ENCODE data around the gene CHTF8. TPM values are rescaled to one million over a fixed set of nuclear protein-coding genes. Genes with fewer than 3 reads are reported as not detected.

CHTF8 gene
- total RNA-seq, 2 donors from 2014 or later, result 66.1 to 68.5 TPM

- no peaks in the 10 kb centered on the region for H3K36me3 Mint-ChIP-seq (ENCODE audit: low read depth)
- no peak for DNase-seq
- H3K27me3 Mint-ChIP-seq, result no peaks in the 10 kb centered on the region
- no peaks in the 10 kb centered on the region for H3K4me1 Mint-ChIP-seq
- peak overlapping the region; percentile 19 for H3K27ac Mint-ChIP-seq
- ATAC-seq, result no peak
- H3K9me3 ChIP-seq (ENCODE audit: control insufficient read depth, low read length, poor library complexity, severe bottlenecking), result no peaks in the 10 kb centered on the region
- H3K4me3 Mint-ChIP-seq, result no peak overlapping the region
These were observed 52.7 kb downstream of the CHTF8 start for GRCh38 chr16:69079697-69080096.

DNA sequence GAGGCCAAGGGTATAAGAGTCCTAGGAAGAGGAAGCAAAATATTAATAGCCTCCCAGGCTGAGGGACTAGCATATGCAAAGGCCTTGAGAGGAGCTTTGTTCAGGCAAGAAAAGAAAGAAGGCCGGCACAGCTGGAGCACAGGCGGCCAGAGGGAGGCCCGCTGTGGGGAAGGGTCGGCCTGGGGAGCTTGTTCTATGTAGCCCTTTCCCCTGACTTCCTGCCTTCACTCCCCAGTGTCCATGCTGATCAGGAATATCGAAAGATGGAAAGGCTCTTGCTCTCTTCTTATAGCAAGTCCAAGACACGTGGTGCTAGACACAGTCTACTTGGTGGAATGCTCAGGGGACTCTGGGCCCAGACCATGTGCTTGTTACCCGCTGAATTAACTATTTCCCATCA is 54.3 kb downstream of the CHTF8 start:
- Mint-ChIP-seq H3K27me3 (no peaks in the 10 kb centered on the region), H3K4me3 (no peak overlapping the region), H3K4me1 (no peaks in the 10 kb centered on the region), H3K36me3 (ENCODE audit: low read depth) (no peaks in the 10 kb centered on the region), H3K27ac (no peak overlapping the region)
- no peaks in the 10 kb centered on the region for H3K9me3 ChIP-seq (ENCODE audit: control insufficient read depth, low read length, poor library complexity, severe bottlenecking)
- ATAC-seq (no peak), DNase-seq (no peak)

GRCh38 chr16:69077251-69077650 is 55.1 kb downstream of the CHTF8 start:
- Mint-ChIP-seq H3K27me3 (no peaks in the 10 kb centered on the region), H3K36me3 (ENCODE audit: low read depth) (no peaks in the 10 kb centered on the region), H3K4me3 (no peak overlapping the region), H3K27ac (no peak overlapping the region), H3K4me1 (no peaks in the 10 kb centered on the region)
- DNase-seq (no peak), ATAC-seq (no peak)
- no peaks in the 10 kb centered on the region for H3K9me3 ChIP-seq (ENCODE audit: control insufficient read depth, low read length, poor library complexity, severe bottlenecking)

DNA sequence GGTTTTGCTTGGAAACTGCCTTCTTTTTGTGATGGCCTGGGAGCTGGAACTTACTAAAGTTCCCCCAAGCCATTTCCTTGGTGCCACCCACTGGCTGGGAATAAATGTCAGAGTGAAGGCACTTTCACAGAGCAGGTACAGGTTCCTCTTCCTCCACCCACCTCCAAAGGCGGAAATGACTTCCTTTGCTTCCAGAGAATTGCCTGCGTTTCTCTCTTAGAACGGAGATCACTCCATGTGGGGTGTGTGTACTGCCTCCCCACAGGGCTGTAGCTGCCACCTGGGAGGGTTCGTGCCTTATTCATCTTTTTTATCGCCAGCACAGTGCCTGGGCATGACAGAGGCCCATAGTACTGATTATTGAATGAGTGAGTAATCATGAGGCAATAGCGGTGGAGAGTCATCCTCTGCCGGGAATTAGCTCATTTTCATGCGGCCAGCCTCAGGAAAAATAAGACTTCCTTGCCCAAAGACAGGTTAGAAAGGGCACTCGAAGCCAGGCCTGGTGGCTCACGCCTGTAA is 59.1 kb downstream of the CHTF8 start:
- no peak overlapping the region for H3K4me3 Mint-ChIP-seq

DNA sequence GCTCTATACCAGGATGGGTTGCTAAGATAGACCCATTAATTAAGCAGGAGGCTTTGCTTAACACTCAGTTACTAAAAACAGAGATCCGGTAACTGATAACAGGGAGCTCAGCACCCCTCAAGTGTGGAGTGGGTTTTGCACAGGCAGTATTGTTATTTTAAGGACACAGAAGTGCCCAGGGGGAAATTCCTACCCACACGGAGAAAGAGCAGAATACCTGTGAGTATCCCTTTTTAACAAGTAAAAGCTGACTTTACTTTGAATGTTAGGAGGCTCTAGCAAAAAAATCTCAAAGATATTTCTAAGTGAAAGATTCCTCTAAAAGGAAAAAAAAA is 59.8 kb downstream of the CHTF8 start:
- no peak for ATAC-seq
- no peaks in the 10 kb centered on the region for H3K27me3 Mint-ChIP-seq
- H3K27ac Mint-ChIP-seq, result no peak overlapping the region

More for the DNA sequence above, 59.1 kb downstream of the CHTF8 start:
- Mint-ChIP-seq H3K36me3 (ENCODE audit: low read depth) (peaks cover 2% of the 10 kb centered on the region), H3K27me3 (no peaks in the 10 kb centered on the region), H3K4me1 (peaks cover 2% of the 10 kb centered on the region), H3K27ac (no peak overlapping the region)
- no peak for DNase-seq
- no peak for ATAC-seq
- no peaks in the 10 kb centered on the region for H3K9me3 ChIP-seq (ENCODE audit: control insufficient read depth, low read length, poor library complexity, severe bottlenecking)

GRCh38 chr16:69071036-69071435 is 61.4 kb downstream of the CHTF8 start:
- H3K4me3 Mint-ChIP-seq, result no peak overlapping the region
- ATAC-seq (no peak), DNase-seq (no peak)
- H3K27me3 Mint-ChIP-seq, result no peaks in the 10 kb centered on the region
- H3K9me3 ChIP-seq (ENCODE audit: control insufficient read depth, low read length, poor library complexity, severe bottlenecking), result no peaks in the 10 kb centered on the region
- peaks cover 4% of the 10 kb centered on the region for H3K36me3 Mint-ChIP-seq (ENCODE audit: low read depth)
- H3K27ac Mint-ChIP-seq, result no peak overlapping the region
- peaks cover 3% of the 10 kb centered on the region for H3K4me1 Mint-ChIP-seq

More for the DNA sequence above, 59.8 kb downstream of the CHTF8 start:
- Mint-ChIP-seq H3K4me3 (no peak overlapping the region), H3K36me3 (ENCODE audit: low read depth) (peaks cover 2% of the 10 kb centered on the region), H3K4me1 (peaks cover 2% of the 10 kb centered on the region)
- no peaks in the 10 kb centered on the region for H3K9me3 ChIP-seq (ENCODE audit: control insufficient read depth, low read length, poor library complexity, severe bottlenecking)
- no peak for DNase-seq

DNA sequence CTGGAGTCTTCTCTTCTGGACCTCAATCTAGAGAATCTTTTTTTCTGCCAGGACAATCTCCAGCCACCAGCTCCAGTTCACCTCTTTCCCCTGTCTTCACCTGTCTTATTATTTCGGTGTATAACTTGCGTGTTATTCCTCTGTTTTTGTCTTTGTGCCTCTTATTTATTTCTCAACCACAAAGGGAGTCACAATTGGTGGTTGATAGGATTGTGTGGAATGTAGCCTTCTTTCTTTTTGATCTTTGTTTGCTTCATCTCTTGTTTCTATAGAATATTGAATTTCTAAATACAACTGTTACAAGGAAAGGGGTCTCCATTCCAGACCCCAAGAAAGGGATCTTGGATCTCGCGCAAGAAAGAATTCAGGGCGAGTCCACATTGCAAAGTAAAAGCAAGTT is 62.9 kb downstream of the CHTF8 start:
- no peaks in the 10 kb centered on the region for H3K9me3 ChIP-seq (ENCODE audit: control insufficient read depth, low read length, poor library complexity, severe bottlenecking)
- no peaks in the 10 kb centered on the region for H3K27me3 Mint-ChIP-seq
- peaks cover 5% of the 10 kb centered on the region for H3K36me3 Mint-ChIP-seq (ENCODE audit: low read depth)
- peaks cover 4% of the 10 kb centered on the region for H3K4me1 Mint-ChIP-seq
- no peak for ATAC-seq
- H3K4me3 Mint-ChIP-seq, result no peak overlapping the region
- no peak for DNase-seq
- peak overlapping the region; percentile 54 for H3K27ac Mint-ChIP-seq

Other genes with a start within 250 kb of the CHTF8 start
- 1 to 10 TPM; 3.0 to 3.5 TPM for gene HAS3, start 26.9 kb downstream of the CHTF8 start, total RNA-seq
- gene UTP4, start 61 bp upstream of the CHTF8 start, total RNA-seq, result 10 to 100 TPM; 29.4 to 47.2 TPM
- gene SNTB2, start 54.6 kb upstream of the CHTF8 start, total RNA-seq, result 10 to 100 TPM; 15.5 to 17.9 TPM
- gene VPS4A, start 178.8 kb upstream of the CHTF8 start, total RNA-seq, result 10 to 100 TPM; 43.8 to 53.7 TPM
- gene PDF, start 198.0 kb upstream of the CHTF8 start, total RNA-seq, result 1 to 10 TPM; 4.1 to 4.3 TPM
- 10 to 100 TPM; 21.7 to 22.8 TPM for gene COG8, start 207.0 kb upstream of the CHTF8 start, total RNA-seq
- gene NIP7, start 207.2 kb upstream of the CHTF8 start, total RNA-seq, result 10 to 100 TPM; 28.5 to 29.7 TPM
- gene TMED6, start 219.2 kb upstream of the CHTF8 start, total RNA-seq, result under 1 TPM in 1 of 2 donors, not detected in 1; 0.75 TPM